ENCODE results near the gene KCNQ1.

Gene KCNQ1

DNA sequence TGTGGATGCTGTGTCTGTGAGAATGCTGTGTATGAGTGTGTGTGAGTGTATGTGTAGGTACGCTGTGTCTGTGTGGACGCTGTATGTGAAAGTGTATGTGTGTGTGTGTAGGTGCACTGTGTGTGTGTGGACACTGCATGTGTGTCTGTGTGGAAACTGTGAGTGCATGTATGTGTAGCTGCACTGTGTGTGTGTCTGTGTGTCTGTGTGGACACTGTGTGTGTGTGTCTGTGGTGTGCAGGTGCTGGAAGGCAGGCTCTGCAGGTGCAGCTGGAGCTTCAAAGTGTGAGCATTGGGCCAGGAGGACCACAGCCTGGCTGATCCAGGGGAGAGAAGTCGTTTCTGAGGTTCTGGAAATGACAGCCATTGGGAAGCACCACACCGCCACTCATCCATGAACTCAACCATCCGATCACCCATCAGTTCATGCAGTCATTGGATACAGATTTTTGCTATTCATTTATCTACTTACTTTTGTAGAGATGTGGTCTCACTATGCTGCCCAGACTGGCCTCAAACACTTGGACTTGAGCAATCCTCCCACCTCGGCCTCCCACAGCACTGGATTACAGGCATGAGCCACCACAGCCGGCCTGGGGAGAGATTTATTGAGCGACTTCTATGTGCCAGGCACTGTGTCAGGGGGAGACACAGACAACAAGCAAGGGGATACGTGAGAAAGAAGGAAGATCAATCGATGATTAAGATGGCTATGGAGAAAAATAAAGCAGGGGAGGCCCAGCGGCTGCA is 10.1 kb upstream of the KCNQ1 start:
- H3K4me1 ChIP-seq (ENCODE audit: insufficient read depth, low read length) = no peaks in the 10 kb centered on the region
- no peaks in the 10 kb centered on the region for H3K27me3 ChIP-seq (ENCODE audit: insufficient read depth, low read length)
- H3K9me3 ChIP-seq (ENCODE audit: low read length) = no peaks in the 10 kb centered on the region
- no peaks in the 10 kb centered on the region for H3K36me3 ChIP-seq (ENCODE audit: insufficient read depth, low read length)
- H3K4me3 ChIP-seq (ENCODE audit: low read length) = no peak overlapping the region
- H2AFZ ChIP-seq (ENCODE audit: low read depth, low read length) = no peak overlapping the region

- Histone ChIP-seq H3K27me3 (ENCODE audit: insufficient read depth, low read length) (no peaks in the 10 kb centered on the region), H3K9me3 (ENCODE audit: low read length) (no peaks in the 10 kb centered on the region), H3K36me3 (ENCODE audit: insufficient read depth, low read length) (no peaks in the 10 kb centered on the region), H3K4me1 (ENCODE audit: insufficient read depth, low read length) (no peaks in the 10 kb centered on the region), H3K4me3 (ENCODE audit: low read length) (no peak overlapping the region), H2AFZ (ENCODE audit: low read depth, low read length) (no peak overlapping the region)
Observed at GRCh38 chr11:2435288-2436012, 9.4 kb upstream of the KCNQ1 start.

DNA sequence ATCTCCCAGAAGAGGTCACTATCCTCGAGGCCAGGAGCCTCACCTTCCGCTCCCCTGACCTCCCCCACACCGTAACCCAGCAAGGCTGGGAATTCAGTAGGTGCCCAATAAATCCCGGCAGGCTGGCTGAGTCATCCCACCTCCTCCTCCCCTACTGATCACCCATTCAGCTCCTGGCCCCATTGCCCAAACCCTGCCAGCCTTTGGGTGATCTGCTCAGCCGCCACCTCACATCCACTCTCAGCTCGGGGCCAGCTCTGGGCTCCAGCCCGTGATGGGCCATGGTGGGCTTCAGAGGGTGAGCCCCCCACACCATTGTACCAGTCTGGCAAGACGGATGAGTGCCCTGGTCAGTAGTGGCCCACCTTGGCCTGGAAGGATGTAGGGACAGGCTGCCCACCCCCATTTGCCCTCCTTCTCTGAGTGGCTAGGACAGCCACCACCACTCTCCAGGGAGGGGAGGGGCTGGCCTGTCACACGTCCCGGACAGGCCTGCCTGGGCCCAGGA is 8.7 kb upstream of the KCNQ1 start:
- Histone ChIP-seq H3K36me3 (ENCODE audit: insufficient read depth, low read length) (no peaks in the 10 kb centered on the region), H3K4me1 (ENCODE audit: insufficient read depth, low read length) (no peaks in the 10 kb centered on the region), H3K27me3 (ENCODE audit: insufficient read depth, low read length) (no peaks in the 10 kb centered on the region), H3K9me3 (ENCODE audit: low read length) (no peaks in the 10 kb centered on the region), H3K4me3 (ENCODE audit: low read length) (no peak overlapping the region), H2AFZ (ENCODE audit: low read depth, low read length) (no peak overlapping the region)

GRCh38 chr11:2436521-2437031 is 8.2 kb upstream of the KCNQ1 start:
- Histone ChIP-seq H3K4me3 (ENCODE audit: low read length) (no peak overlapping the region), H3K36me3 (ENCODE audit: insufficient read depth, low read length) (no peaks in the 10 kb centered on the region), H3K4me1 (ENCODE audit: insufficient read depth, low read length) (no peaks in the 10 kb centered on the region), H2AFZ (ENCODE audit: low read depth, low read length) (no peak overlapping the region), H3K9me3 (ENCODE audit: low read length) (no peaks in the 10 kb centered on the region), H3K27me3 (ENCODE audit: insufficient read depth, low read length) (no peaks in the 10 kb centered on the region)

DNA sequence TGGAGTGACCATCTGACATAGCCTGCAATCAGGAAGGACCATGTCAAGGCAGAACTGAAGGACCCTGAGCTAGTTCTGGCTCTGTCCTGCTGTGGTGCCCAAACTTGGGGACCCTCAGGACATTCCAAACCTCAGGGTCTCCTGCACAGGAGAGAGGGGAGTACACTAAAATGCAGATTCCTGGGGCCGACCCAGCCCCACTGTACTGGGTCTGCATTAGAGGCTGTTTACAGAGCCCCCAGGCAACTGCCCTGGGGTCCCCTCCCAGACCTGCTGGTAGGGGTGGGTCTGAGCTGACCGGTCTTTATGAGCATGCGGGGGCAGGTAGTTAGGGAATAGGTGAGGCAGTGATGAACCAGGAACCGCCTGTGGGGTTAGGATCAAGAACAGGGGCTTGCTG is 7.3 kb upstream of the KCNQ1 start:
- H3K36me3 ChIP-seq (ENCODE audit: insufficient read depth, low read length) = no peaks in the 10 kb centered on the region
- H3K9me3 ChIP-seq (ENCODE audit: low read length) = no peaks in the 10 kb centered on the region
- no peak overlapping the region for H3K4me3 ChIP-seq (ENCODE audit: low read length)
- no peak overlapping the region for H2AFZ ChIP-seq (ENCODE audit: low read depth, low read length)
- H3K27me3 ChIP-seq (ENCODE audit: insufficient read depth, low read length) = peaks cover 5% of the 10 kb centered on the region
- H3K4me1 ChIP-seq (ENCODE audit: insufficient read depth, low read length) = no peaks in the 10 kb centered on the region

DNA sequence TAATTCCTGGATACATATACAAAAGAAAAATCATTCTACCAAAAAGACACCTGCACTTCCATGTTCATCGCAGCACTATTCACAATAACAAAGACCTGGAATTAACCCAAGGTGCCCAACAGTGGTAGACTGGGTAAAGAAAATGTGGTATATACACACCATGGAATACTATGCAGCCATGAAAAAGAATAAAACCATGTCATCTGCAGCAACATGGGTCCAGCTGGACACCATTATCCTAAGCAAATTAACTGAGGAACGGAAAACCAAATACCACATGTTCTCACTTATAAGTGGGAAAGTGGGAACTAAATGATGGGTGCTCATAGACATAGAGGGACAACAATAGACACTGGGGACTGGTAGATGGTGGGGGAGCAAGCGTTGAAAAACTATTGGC is 5.0 kb upstream of the KCNQ1 start:
- H3K36me3 ChIP-seq (ENCODE audit: insufficient read depth, low read length) = no peaks in the 10 kb centered on the region
- H3K27me3 ChIP-seq (ENCODE audit: insufficient read depth, low read length) = peaks cover 23% of the 10 kb centered on the region
- H3K9me3 ChIP-seq (ENCODE audit: low read length) = peaks cover 7% of the 10 kb centered on the region
- H3K4me1 ChIP-seq (ENCODE audit: insufficient read depth, low read length) = no peaks in the 10 kb centered on the region
- no peak overlapping the region for H3K4me3 ChIP-seq (ENCODE audit: low read length)
- H2AFZ ChIP-seq (ENCODE audit: low read depth, low read length) = no peak overlapping the region

- peaks cover 28% of the 10 kb centered on the region for H3K27me3 ChIP-seq (ENCODE audit: insufficient read depth, low read length)
- no peaks in the 10 kb centered on the region for H3K4me1 ChIP-seq (ENCODE audit: insufficient read depth, low read length)
- H3K36me3 ChIP-seq (ENCODE audit: insufficient read depth, low read length) = no peaks in the 10 kb centered on the region
- peaks cover 7% of the 10 kb centered on the region for H3K9me3 ChIP-seq (ENCODE audit: low read length)
- no peak overlapping the region for H3K4me3 ChIP-seq (ENCODE audit: low read length)
- H2AFZ ChIP-seq (ENCODE audit: low read depth, low read length) = no peak overlapping the region
Observed at GRCh38 chr11:2440646-2441045, 4.2 kb upstream of the KCNQ1 start.

DNA sequence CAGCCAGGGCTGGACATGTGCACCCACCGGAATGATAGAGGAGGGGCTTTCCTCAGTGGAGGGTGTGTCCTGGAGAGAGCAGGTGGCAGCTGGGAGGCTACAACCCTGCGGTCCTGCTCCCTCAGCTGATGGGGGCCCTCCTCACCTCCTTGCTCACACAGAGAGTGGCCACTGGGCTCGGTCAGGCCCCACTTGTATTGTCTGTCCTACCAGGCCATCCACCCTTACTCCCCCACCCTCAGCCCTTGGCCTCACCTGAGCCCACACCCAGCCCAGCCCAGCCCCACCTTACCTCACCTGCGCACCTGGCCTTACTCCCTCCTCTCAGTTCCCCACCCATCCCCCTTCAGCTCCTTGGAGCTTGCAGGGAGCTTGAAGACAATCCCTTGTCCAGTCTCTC is 3.6 kb upstream of the KCNQ1 start:
- H3K4me3 ChIP-seq (ENCODE audit: low read length) = no peak overlapping the region
- H3K9me3 ChIP-seq (ENCODE audit: low read length) = peaks cover 7% of the 10 kb centered on the region
- no peak overlapping the region for H2AFZ ChIP-seq (ENCODE audit: low read depth, low read length)
- no peaks in the 10 kb centered on the region for H3K4me1 ChIP-seq (ENCODE audit: insufficient read depth, low read length)
- no peaks in the 10 kb centered on the region for H3K36me3 ChIP-seq (ENCODE audit: insufficient read depth, low read length)
- peaks cover 33% of the 10 kb centered on the region for H3K27me3 ChIP-seq (ENCODE audit: insufficient read depth, low read length)

DNA sequence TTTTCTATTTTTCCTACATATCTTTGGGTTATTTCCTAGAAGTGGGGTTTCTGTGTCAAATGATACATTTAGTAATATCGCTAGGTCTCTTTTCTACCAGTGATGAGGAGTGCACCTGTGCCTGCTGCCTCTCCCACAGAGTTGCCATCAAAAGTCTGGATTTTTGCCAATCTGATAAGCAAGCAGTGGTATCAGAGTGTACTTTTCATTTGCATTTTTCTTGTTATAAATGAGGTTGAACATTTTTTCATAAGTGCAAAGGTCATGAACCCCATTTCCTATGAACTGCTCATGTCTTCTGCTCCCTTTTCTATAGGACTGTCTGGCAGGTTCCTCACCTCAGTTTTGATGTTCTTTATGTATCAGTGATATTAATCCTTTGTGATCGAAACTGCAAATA is 2.2 kb upstream of the KCNQ1 start:
- Histone ChIP-seq H2AFZ (ENCODE audit: low read depth, low read length) (no peak overlapping the region), H3K4me3 (ENCODE audit: low read length) (no peak overlapping the region), H3K9me3 (ENCODE audit: low read length) (peaks cover 7% of the 10 kb centered on the region), H3K27me3 (ENCODE audit: insufficient read depth, low read length) (peaks cover 48% of the 10 kb centered on the region), H3K36me3 (ENCODE audit: insufficient read depth, low read length) (no peaks in the 10 kb centered on the region), H3K4me1 (ENCODE audit: insufficient read depth, low read length) (no peaks in the 10 kb centered on the region)

GRCh38 chr11:2443406-2443805 is 1.4 kb upstream of the KCNQ1 start:
- no peaks in the 10 kb centered on the region for H3K4me1 ChIP-seq (ENCODE audit: insufficient read depth, low read length)
- no peaks in the 10 kb centered on the region for H3K36me3 ChIP-seq (ENCODE audit: insufficient read depth, low read length)
- H3K9me3 ChIP-seq (ENCODE audit: low read length) = peaks cover 7% of the 10 kb centered on the region
- H2AFZ ChIP-seq (ENCODE audit: low read depth, low read length) = no peak overlapping the region
- no peak overlapping the region for H3K4me3 ChIP-seq (ENCODE audit: low read length)
- H3K27me3 ChIP-seq (ENCODE audit: insufficient read depth, low read length) = peaks cover 53% of the 10 kb centered on the region

GRCh38 chr11:2443881-2444820 is 657 bp upstream of the KCNQ1 start, which contains the start of gene TRPM5:
TRPM5 (minus strand) TSS chr11:2444514; CDS start chr11:2423036, 21,478 bp downstream.
- no peak within 1 kb of the TSS for H3K4me3 ChIP-seq (ENCODE audit: low read length)
- H2AFZ ChIP-seq (ENCODE audit: low read depth, low read length) = no peak within 1 kb of the TSS
- no peaks in the 10 kb centered on the region for H3K4me1 ChIP-seq (ENCODE audit: insufficient read depth, low read length)
- H3K36me3 ChIP-seq (ENCODE audit: insufficient read depth, low read length) = no peaks in the 10 kb centered on the region
- peaks cover 7% of the 10 kb centered on the region for H3K9me3 ChIP-seq (ENCODE audit: low read length)
- peaks cover 54% of the 10 kb centered on the region for H3K27me3 ChIP-seq (ENCODE audit: insufficient read depth, low read length)

- H3K4me1 ChIP-seq (ENCODE audit: insufficient read depth, low read length) = no peaks in the 10 kb centered on the region
- H3K4me3 ChIP-seq (ENCODE audit: low read length) = no peak overlapping the region
- H3K9me3 ChIP-seq (ENCODE audit: low read length) = peaks cover 7% of the 10 kb centered on the region
- peaks cover 60% of the 10 kb centered on the region for H3K27me3 ChIP-seq (ENCODE audit: insufficient read depth, low read length)
- H2AFZ ChIP-seq (ENCODE audit: low read depth, low read length) = no peak overlapping the region
- no peaks in the 10 kb centered on the region for H3K36me3 ChIP-seq (ENCODE audit: insufficient read depth, low read length)
Observed at GRCh38 chr11:2445746-2446551, 1.1 kb downstream of the KCNQ1 start.
